Sciatic nerve (tissue), 2 donors: Measurements from ENCODE around the gene TAS1R1. TPM values are rescaled to one million over a fixed set of nuclear protein-coding genes. Genes with fewer than 3 reads are reported as not detected.
A peak's percentile ranks its signal among the peaks of the same experiment; 100 is the strongest.

Experiments used
- ATAC-seq: fragments of 200-7000 bp; cut with Tn5 transposase; one replicate; pipeline ENCODE4 v1.9.1; 2020; ENCODE audit warnings: mild to moderate bottlenecking, moderate library complexity
- DNase-seq: peaks from one replicate; pipeline ENCODE4 v3.0.0-alpha.2; 2020; ENCODE audit warnings: low spot score
- intact Hi-C: fragments of 100-400 bp; cut with DNase I; formaldehyde crosslinking; loops from one replicate; pipeline ENCODE4 v1.14.2; 2022
- total RNA-seq: library from RNA; stranded (reverse); fragmentation: NEBNext Ultra II Directional; extraction: Animal tissue kit (Norgen Biotek cat#: 25700); gene quantifications from one replicate; pipeline ENCODE4 v1.2.1, GENCODE V29; 2021
- donor health status: DM: no; HTN: no; CAD: no.
- donor health status: DM: no; HTN: no; CAD: no.

Gene TAS1R1
- total RNA-seq, 1 donor from 2014 or later: not detected

- DNase-seq (no peak), ATAC-seq (no peak)
- intact Hi-C loops: no loop called here
These were observed 30.1 kb downstream of the TAS1R1 start for GRCh38 chr1:6585081-6585722.

DNA sequence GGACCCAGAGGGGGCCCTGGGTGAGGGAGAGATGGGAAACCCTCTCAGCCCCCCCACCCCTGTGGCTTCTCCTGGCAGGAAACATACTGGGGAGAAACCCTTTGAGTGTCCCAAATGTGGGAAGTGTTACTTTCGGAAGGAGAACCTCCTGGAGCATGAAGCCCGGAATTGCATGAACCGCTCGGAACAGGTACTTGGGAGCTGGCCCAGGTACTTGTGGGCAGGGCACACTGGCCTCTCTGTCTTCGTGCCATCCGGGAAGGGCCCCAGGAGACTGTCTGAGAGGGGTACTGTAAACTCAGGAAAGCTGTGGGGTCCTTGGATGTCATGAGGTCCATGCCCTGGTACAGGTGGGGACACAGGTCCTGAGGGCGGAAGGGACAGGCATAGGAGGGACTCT, 30.7 kb downstream of the TAS1R1 start:
- DNase-seq (no peak), ATAC-seq (no peak)
- intact Hi-C loops: no loop called here

GRCh38 chr1:6586404-6586816, 31.3 kb downstream of the TAS1R1 start:
- DNase-seq (no peak), ATAC-seq (no peak)
- intact Hi-C loops: no loop called here

DNA sequence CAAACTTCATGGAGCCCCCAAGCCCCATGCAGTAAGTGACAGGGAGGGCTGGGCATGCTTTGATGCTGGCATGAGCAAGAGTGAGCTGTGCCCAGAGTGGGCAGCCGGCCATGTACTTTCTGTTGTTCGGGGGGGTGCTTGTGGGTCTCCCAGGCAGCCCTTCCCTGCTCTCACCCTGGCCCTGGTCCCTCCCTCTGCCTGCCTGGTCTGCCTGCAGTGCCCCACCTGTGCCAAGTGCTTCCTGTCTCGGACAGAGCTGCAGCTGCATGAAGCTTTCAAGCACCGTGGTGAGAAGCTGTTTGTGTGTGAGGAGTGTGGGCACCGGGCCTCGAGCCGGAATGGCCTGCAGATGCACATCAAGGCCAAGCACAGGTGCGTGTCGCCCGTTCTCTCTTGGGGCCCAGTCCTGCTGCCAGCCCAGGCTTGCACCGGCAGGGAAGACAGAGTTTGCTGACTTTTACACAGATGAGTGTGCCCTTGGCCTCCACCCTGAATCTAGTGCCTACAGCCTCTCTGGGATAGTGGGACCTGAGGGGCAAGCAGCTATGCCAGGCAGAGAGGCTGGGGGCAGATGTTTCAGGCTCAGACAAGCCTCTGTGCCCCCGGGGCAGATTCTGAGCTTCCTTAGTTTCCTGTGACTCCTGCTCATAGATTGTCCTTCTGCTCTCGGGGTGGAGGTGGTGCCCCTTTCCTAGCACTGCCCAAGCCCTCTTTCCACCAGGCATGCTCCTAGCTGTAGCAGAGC, 32.3 kb downstream of the TAS1R1 start:
- DNase-seq: no peak
- no peak for ATAC-seq
- intact Hi-C loops: no loop called here

GRCh38 chr1:6588128-6588892, 33.2 kb downstream of the TAS1R1 start:
- intact Hi-C loops: no loop called here
- DNase-seq: no peak
- no peak for ATAC-seq

DNA sequence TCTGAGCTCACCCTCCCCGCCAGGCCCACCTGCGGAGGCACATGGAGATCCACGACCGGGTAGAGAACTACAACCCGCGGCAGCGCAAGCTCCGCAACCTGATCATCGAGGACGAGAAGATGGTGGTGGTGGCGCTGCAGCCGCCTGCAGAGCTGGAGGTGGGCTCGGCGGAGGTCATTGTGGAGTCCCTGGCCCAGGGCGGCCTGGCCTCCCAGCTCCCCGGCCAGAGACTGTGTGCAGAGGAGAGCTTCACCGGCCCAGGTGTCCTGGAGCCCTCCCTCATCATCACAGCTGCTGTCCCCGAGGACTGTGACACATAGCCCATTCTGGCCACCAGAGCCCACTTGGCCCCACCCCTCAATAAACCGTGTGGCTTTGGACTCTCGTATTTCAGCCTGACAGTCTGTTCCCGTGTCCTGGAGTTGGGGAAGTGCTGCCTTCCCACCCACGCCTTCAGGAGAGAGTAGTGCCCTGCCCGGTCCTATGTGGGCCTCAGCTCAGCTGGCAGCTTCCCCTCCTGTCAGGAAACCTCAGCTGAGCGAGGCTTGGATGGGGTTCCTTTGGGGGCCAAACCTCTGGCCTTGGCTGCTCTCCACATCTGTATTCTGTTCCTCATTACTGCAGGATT, 33.9 kb downstream of the TAS1R1 start:
- intact Hi-C loops: no loop called here
- DNase-seq (no peak), ATAC-seq (no peak)

- intact Hi-C loops: no loop called here
- ATAC-seq (no peak), DNase-seq (no peak)
These were observed 34.9 kb downstream of the TAS1R1 start for GRCh38 chr1:6590046-6590445.

DNA sequence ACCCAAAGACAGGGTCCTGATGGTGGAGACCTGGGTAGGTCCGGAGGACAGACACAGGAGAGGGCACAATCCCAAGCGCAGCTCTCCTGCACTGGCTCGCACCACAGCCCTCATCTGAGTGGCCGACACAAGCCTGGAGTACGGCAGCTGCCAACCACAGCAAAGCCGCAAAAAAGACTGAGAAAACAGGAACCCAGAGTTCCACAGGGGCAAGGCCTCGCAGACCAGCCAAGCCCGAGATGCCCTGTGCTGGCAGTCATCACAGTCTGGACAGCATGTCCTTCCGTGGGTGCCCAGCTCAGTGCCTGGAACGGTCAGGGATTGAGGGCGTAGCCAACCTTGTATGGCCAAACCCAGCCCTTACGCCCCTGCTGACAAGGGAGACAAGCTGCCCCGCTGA, 36.1 kb downstream of the TAS1R1 start:
- intact Hi-C loops: no loop called here
- peak; percentile 13 for ATAC-seq
- DNase-seq: no peak

DNA sequence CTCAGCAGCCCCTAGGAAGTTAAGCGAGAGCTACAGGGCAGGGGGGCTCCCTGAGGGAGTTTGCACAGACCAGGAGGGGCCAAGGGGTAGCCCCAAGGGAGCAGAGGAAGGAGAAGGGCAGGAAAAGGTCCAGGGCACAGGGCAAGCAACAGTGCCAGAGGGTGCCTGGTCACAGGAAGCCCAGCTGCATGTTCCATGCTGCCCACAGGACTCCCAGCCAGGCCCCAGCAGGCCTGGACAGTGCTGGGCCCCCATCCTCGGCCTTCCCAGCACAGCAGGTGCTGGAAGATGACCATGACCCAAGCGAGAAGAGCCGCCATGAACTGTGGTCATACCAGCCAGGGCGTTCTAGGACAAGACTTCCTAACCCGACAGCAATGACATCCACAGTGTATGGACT, 36.5 kb downstream of the TAS1R1 start:
- DNase-seq (no peak), ATAC-seq (no peak)
- intact Hi-C loops: no loop called here

- no peak for DNase-seq
- ATAC-seq: no peak
These were observed 37.3 kb downstream of the TAS1R1 start for GRCh38 chr1:6592441-6592840.

GRCh38 chr1:6592865-6593593, 37.9 kb downstream of the TAS1R1 start:
- no peak for ATAC-seq
- intact Hi-C loops: no loop called here
- no peak for DNase-seq

More at GRCh38 chr1:6592441-6592840, 37.3 kb downstream of the TAS1R1 start:
- intact Hi-C loops: no loop called here

DNA sequence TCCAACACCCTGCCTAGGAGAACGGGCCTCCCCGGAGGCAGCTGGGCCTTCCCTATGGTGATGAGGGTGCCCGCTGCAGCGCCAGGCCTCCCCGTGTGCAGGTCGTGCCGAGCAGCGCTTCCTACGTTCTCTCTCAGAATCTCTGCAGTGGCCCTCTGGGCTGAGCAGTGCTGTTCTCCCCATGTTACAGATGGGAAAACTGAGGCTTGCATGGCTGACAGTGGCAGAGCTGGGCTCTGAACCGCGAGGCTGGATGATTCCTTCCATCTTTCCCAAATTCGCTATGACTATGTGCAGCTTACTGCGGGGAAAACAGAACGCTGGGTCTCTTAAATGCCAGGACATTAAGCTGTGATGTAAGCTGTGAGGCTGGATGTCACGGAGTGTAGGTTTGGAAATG, 38.7 kb downstream of the TAS1R1 start:
- ATAC-seq (no peak), DNase-seq (no peak)
- intact Hi-C loops: no loop called here

DNA sequence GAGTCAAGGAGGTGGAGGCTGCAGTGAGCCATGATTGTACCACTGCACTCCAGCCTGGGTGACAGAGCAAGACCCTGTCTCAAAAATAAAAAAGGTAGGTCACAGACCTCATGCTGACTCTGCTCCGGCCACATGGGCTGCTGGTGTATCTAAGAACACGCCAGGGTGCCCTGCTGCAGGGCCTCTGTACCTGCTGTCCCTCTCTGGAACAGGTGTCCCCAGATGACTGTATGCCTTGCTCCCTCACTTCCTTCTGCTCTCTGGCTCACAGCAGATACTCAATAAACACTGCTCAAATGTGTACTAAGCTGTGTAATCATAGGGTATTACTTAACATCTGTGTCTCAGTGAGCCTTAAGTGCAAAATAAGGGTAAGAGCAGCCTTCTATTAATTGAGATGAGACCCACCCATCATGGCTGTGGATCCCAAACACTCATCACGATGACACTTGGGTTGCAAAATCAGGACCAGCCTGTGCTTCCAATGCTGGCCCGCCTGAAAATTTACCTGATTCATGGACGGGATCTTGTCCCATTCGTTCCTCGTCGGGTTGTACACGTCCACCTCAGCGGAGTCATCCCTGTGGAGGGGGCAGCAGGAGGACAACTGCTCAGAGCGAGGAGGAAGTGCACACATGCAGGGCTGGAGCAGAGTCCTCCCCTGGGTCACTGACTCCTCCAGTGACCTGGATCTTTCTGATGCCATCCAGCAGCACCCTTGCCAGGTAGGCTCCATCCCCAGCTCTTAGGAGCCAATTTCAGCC, 40.1 kb downstream of the TAS1R1 start:
- intact Hi-C loops: no loop called here
- ATAC-seq: no peak
- no peak for DNase-seq

GRCh38 chr1:6596351-6596750, 41.2 kb downstream of the TAS1R1 start:
- intact Hi-C loops: no loop called here
- DNase-seq (no peak), ATAC-seq (no peak)

GRCh38 chr1:6596886-6597776, 42.0 kb downstream of the TAS1R1 start:
- no peak for DNase-seq
- no peak for ATAC-seq
- intact Hi-C loops: no loop called here

DNA sequence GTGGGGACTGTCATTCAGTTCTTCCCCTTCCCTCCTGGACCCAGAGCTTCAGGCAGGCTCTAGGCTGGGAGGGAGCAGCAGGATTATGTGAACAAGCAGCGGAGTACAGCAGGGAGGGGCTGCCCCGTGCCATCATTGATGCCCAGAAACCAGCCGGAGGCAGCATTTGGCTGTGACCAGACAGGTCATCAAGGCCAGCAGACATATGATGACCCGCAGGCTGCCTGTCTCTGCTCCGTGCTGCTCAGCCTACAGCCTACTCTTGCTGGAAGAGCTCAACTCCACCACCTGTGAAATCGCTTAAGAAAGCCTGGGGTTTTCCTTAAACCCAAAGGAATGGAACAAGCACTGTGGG, 42.6 kb downstream of the TAS1R1 start:
- intact Hi-C loops: no loop called here
- ATAC-seq (no peak), DNase-seq (no peak)

GRCh38 chr1:6599141-6599975, 44.3 kb downstream of the TAS1R1 start:
- intact Hi-C loops: no loop called here
- ATAC-seq (no peak), DNase-seq (no peak)
